ENCODE measurements around the gene IMP4.

Gene IMP4

DNA sequence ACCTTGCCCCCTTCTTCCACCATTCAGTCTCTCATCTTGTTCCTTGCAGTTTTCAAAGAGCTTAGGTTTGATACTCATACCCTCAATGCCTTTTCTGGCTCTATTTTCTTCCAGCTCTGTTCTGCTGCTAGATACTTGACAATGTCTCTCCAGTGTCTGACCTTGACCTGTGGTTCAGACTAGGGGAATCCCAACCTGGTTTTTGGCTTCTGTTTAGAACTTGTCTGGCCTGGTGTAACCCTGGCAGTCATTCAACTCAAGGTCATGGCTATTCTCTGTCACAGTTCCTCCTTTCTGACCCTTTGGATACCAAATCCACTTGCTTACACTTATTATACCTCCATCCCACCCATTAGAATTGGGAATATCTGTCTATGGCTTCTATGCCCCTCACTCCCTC, 31.8 kb upstream of the IMP4 start:
- TF ChIP-seq, protein P1, sequence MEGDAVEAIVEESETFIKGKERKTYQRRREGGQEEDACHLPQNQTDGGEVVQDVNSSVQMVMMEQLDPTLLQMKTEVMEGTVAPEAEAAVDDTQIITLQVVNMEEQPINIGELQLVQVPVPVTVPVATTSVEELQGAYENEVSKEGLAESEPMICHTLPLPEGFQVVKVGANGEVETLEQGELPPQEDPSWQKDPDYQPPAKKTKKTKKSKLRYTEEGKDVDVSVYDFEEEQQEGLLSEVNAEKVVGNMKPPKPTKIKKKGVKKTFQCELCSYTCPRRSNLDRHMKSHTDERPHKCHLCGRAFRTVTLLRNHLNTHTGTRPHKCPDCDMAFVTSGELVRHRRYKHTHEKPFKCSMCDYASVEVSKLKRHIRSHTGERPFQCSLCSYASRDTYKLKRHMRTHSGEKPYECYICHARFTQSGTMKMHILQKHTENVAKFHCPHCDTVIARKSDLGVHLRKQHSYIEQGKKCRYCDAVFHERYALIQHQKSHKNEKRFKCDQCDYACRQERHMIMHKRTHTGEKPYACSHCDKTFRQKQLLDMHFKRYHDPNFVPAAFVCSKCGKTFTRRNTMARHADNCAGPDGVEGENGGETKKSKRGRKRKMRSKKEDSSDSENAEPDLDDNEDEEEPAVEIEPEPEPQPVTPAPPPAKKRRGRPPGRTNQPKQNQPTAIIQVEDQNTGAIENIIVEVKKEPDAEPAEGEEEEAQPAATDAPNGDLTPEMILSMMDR (conservative IDR thresholded peaks at IDR 0.05), result no peak
- no peak overlapping the region for H3K27ac ChIP-seq

DNA sequence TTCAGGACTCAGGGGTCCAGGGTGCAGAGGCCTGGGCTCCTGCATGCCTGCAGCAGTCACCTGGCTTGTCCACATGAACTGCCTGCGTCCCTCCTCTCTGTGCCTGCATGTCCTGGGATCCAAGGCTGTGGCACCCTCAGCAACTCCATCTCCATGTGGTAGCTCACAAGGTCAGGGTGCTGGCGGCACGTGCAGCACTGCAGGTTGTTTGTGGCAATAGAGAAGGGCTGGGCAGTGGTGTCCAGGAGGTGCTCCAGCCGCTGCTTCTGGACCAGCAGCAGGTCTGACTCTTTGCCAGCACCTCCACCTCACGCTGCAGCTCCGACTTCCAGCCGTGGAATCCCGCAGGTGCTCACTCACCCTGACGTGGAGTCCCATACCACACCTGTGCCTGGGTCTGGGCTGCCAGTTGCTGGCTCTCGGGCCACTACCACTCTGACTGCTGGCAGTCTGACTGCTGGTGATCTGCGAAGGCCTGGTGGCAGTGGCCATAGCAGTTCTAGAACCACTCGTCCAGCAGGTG, 28.8 kb upstream of the IMP4 start:
- TF ChIP-seq, protein P1 (conservative IDR thresholded peaks at IDR 0.05), result no peak
- no peak overlapping the region for H3K27ac ChIP-seq

DNA sequence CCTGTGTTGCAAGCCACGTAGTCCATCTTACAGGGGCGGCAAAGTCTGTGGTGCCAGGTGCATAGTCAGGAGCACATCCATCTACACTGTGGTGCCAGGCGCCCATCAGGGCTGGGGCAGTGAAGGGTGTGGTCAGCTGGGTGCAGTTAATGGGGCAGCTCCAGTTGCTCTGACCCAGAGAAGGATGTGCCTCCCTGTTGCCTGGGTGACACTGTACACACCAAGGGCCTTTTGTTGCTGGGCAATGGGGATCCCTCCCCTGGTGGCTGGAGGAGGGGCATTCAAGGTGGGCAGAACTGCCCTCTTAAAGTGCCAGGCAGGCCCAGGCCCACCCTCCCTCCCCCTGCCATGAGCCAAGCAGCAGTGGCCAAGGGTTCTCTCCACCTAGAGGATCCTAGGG, 28.3 kb upstream of the IMP4 start:
- H3K27ac ChIP-seq, result no peak overlapping the region
- TF ChIP-seq, protein P1 (conservative IDR thresholded peaks at IDR 0.05), result no peak

DNA sequence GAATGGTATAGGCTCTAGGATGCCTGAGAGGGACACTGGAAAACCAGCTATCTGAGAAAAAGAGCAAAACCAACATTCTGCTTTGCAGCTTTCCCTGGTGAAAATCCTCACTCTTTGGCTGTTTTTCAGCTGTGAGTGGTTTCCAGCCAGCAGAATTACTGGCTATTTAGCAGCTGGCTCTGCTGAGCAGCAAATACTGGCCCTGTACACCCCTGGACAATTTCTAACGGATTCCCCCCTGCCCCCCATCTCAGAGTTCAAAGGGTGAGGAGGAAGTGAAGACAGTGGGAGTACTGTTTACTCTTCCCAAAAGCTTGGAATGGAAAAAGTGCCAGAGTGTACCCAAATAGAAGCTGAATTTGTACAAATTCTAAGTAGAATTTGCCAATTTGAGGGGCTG, 26.1 kb upstream of the IMP4 start:
- TF ChIP-seq, protein P1 (conservative IDR thresholded peaks at IDR 0.05), result no peak

DNA sequence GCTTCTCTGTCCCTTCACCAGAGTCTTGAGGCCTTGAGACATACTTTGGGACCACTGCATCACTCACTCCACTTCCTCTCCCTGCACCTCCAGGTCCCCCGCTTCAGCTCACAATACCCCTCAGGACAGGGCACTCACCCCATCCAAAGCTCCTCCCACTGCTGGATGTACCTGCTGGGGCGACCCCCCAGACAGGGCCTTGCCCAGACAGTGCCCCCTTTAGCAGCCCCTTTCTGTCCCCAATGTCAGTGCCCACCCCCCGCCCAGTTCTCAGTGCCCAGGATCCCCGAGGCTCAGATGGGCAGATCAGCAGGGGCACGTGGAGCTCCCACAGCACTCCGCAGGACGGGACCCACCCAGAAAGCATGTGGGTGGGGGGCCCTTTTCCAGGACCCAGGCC, 23.8 kb upstream of the IMP4 start:
- TF ChIP-seq, protein P1 (conservative IDR thresholded peaks at IDR 0.05), result no peak
- H3K27ac ChIP-seq, result no peak overlapping the region

More for the DNA sequence above, 26.1 kb upstream of the IMP4 start:
- no peak overlapping the region for H3K27ac ChIP-seq

DNA sequence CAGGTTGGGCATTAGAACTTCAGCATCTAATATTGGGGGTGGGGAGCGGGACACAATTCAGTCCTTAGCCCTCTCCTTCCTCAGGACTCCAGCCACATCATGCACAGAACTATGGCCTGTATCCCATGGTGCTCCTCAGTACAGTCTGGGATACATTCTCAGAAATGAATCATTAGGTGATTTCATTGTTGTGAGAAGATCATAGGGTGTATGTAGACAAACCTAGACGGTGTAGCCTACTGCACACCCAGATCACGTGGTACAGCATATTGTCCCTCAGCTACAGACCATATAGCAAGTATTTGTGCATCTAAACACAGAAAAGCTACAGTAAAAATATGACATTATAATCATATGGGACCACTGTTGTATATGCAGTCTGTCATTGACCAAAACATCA, 23.2 kb upstream of the IMP4 start:
- no peak overlapping the region for H3K27ac ChIP-seq
- TF ChIP-seq, protein P1 (conservative IDR thresholded peaks at IDR 0.05), result no peak

DNA sequence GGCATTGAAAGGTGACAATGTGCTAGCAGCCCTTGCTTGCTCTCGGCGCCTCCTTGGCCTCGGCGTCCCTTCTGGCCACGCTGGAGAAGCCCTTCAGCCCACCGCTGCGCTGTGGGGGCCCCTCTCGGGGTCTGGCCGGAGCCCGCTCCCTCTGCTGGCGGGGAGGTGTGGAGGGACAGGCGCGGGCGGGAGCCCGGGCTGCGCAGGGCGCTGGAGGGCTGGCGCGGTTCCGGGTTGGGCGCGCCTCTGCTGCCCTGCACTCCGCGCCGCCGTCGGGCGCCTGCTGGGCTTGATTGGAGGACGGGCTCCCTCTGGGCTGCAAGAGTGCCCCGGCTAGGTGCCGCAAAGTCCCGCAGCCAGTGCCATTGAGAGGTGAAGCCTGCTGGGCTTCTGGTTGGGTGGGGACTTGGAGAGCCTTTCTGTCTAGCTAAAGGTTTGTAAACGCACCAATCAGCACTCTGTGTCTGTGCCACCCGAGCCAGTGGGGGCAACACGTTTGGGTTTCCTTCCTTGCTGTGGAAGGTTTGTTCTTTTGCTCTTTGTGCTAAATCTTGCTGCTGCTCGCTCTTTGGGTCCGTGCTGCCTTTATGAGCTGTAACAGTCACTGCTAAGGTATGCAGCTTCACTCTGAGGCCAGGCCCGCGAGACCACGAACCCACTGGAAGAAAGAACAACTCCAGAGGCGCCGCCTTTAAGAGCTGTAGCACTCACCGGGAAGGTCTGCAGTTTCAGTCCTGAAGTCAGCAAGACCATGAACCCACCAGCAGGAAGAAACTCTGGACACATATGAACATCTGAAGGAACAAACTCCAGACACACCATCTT, 14.8 kb upstream of the IMP4 start:
- H3K27ac ChIP-seq, result no peak overlapping the region

More for the DNA sequence above, 14.8 kb upstream of the IMP4 start:
- TF ChIP-seq, protein P1 (conservative IDR thresholded peaks at IDR 0.05), result no peak
